ENCODE data around the gene MAGI2. TPM values are rescaled to one million over a fixed set of nuclear protein-coding genes. Genes with fewer than 3 reads are reported as not detected.

Gene MAGI2
- total RNA-seq, 1 donor from 2014 or later, result 6.9 TPM

GRCh38 chr7:78412216-78412858 is 1041.1 kb downstream of the MAGI2 start:
- Histone ChIP-seq H3K4me3 (no peak overlapping the region), H3K27me3 (no peaks in the 10 kb centered on the region), H3K9me3 (no peaks in the 10 kb centered on the region), H3K4me1 (no peaks in the 10 kb centered on the region), H3K27ac (no peak overlapping the region), H3K36me3 (no peaks in the 10 kb centered on the region)
- intact Hi-C loops (cut with DNase I), result no loop called here
- DNase-seq (ENCODE audit: extremely low spot score in 2 of 2), result no peak
- TF ChIP-seq CTCF (IDR thresholded peaks at IDR 0.05), result no peak
- no peak for TF ChIP-seq POLR2A (IDR thresholded peaks at IDR 0.05)
- TF ChIP-seq POLR2AphosphoS5 (IDR thresholded peaks at IDR 0.05; ENCODE audit: insufficient read depth in 1 of 2, low read depth in 1 of 2), result no peak

GRCh38 chr7:78407031-78407430 is 1046.4 kb downstream of the MAGI2 start:
- Histone ChIP-seq H3K36me3 (no peaks in the 10 kb centered on the region), H3K27ac (no peak overlapping the region), H3K4me1 (no peaks in the 10 kb centered on the region), H3K4me3 (no peak overlapping the region), H3K27me3 (no peaks in the 10 kb centered on the region), H3K9me3 (no peaks in the 10 kb centered on the region)
- TF ChIP-seq POLR2AphosphoS5 (IDR thresholded peaks at IDR 0.05; ENCODE audit: insufficient read depth in 1 of 2, low read depth in 1 of 2) (no peak), CTCF (IDR thresholded peaks at IDR 0.05) (no peak), POLR2A (IDR thresholded peaks at IDR 0.05) (no peak)
- intact Hi-C loops (cut with DNase I), result no loop called here
- DNase-seq (ENCODE audit: extremely low spot score in 2 of 2), result no peak

- Histone ChIP-seq H3K9me3 (no peaks in the 10 kb centered on the region), H3K4me1 (no peaks in the 10 kb centered on the region), H3K36me3 (no peaks in the 10 kb centered on the region), H3K4me3 (no peak overlapping the region), H3K27me3 (no peaks in the 10 kb centered on the region), H3K27ac (no peak overlapping the region)
- no peak for DNase-seq (ENCODE audit: extremely low spot score in 2 of 2)
- no peak for TF ChIP-seq CTCF (IDR thresholded peaks at IDR 0.05)
- no peak for TF ChIP-seq POLR2A (IDR thresholded peaks at IDR 0.05)
- TF ChIP-seq POLR2AphosphoS5 (IDR thresholded peaks at IDR 0.05; ENCODE audit: insufficient read depth in 1 of 2, low read depth in 1 of 2), result no peak
- intact Hi-C loops (cut with DNase I), result no loop called here
Observed at GRCh38 chr7:78406531-78406930, 1046.9 kb downstream of the MAGI2 start.

- no peaks in the 10 kb centered on the region for H3K4me1 ChIP-seq
- no peak overlapping the region for H3K27ac ChIP-seq
- no peaks in the 10 kb centered on the region for H3K27me3 ChIP-seq
- DNase-seq (ENCODE audit: extremely low spot score in 2 of 2), result no peak
- TF ChIP-seq POLR2A (IDR thresholded peaks at IDR 0.05), result no peak
- no peak for TF ChIP-seq CTCF (IDR thresholded peaks at IDR 0.05)
- no peak for TF ChIP-seq POLR2AphosphoS5 (IDR thresholded peaks at IDR 0.05; ENCODE audit: insufficient read depth in 1 of 2, low read depth in 1 of 2)
- no peaks in the 10 kb centered on the region for H3K36me3 ChIP-seq
- H3K4me3 ChIP-seq, result no peak overlapping the region
- intact Hi-C loops (cut with DNase I), result no loop called here
- H3K9me3 ChIP-seq, result no peaks in the 10 kb centered on the region
Observed at GRCh38 chr7:78402096-78402495, 1051.4 kb downstream of the MAGI2 start.

- DNase-seq (ENCODE audit: extremely low spot score in 2 of 2), result no peak
- Histone ChIP-seq H3K27me3 (no peaks in the 10 kb centered on the region), H3K27ac (no peak overlapping the region), H3K9me3 (no peaks in the 10 kb centered on the region), H3K4me3 (no peak overlapping the region), H3K36me3 (no peaks in the 10 kb centered on the region), H3K4me1 (no peaks in the 10 kb centered on the region)
- TF ChIP-seq CTCF (IDR thresholded peaks at IDR 0.05) (no peak), POLR2AphosphoS5 (IDR thresholded peaks at IDR 0.05; ENCODE audit: insufficient read depth in 1 of 2, low read depth in 1 of 2) (no peak), POLR2A (IDR thresholded peaks at IDR 0.05) (no peak)
- intact Hi-C loops (cut with DNase I), result no loop called here
Observed at GRCh38 chr7:78400038-78400437, 1053.4 kb downstream of the MAGI2 start.
